Measurements from ENCODE around the gene GPR146. TPM values are rescaled to one million over a fixed set of nuclear protein-coding genes. Genes with fewer than 3 reads are reported as not detected.

GPR146 gene
- total RNA-seq, 3 donors from 2014 or later = 3.5 to 13.0 (median 5.7) TPM

DNA sequence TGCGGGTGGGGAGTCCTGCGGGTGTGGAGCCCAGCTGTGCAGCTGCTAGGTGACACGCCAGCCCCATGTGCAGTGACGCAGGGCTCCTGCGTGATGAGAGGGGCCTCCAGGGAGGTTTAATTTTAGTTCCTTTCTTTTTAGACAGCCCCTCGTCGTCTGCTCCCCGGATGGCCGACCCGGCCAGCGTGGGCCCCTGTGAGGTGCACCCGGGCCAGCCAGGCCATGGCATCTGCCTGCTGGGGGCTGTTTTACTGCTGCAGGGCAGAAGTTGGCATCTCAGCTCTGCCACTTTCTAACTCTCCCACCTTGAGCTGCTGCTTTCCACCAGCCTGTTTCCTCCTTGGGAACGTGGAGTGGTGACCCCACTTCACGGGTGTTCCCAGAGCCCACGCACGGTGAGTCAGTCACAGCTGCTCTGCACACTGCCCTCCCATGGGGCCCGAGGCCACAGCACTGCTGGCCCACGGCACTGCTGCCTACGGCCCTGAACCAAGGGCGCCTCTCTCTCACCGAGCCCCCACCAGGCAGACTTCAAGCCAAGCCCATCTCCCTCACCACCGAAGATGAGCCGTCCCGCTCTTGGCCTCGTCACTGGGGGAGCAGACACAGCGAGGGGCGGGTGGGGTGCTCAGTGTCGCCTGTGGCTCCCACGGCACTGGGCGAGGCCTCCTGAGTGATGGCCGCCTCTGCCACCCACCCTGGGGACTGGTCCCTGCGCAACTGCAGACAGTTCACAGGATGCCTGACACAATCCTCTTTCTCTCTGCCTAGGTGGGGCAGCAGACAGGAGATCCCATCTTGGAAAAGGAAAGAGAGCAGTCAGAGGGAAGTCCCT, 40.1 kb upstream of the GPR146 start:
- ATAC-seq (no peak), DNase-seq (no peak)
- Histone ChIP-seq H3K9me3 (no peaks in the 10 kb centered on the region), H3K4me1 (ENCODE audit: low read depth) (no peaks in the 10 kb centered on the region), H3K4me3 (no peak overlapping the region), H3K36me3 (ENCODE audit: low read depth) (no peaks in the 10 kb centered on the region)
- TF ChIP-seq, protein P1, sequence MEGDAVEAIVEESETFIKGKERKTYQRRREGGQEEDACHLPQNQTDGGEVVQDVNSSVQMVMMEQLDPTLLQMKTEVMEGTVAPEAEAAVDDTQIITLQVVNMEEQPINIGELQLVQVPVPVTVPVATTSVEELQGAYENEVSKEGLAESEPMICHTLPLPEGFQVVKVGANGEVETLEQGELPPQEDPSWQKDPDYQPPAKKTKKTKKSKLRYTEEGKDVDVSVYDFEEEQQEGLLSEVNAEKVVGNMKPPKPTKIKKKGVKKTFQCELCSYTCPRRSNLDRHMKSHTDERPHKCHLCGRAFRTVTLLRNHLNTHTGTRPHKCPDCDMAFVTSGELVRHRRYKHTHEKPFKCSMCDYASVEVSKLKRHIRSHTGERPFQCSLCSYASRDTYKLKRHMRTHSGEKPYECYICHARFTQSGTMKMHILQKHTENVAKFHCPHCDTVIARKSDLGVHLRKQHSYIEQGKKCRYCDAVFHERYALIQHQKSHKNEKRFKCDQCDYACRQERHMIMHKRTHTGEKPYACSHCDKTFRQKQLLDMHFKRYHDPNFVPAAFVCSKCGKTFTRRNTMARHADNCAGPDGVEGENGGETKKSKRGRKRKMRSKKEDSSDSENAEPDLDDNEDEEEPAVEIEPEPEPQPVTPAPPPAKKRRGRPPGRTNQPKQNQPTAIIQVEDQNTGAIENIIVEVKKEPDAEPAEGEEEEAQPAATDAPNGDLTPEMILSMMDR (IDR thresholded peaks at IDR 0.05) = no peak
- intact Hi-C loops (cut with DNase I, micrococcal nuclease) = no loop called here

- no peak for ATAC-seq
- Histone ChIP-seq H3K36me3 (ENCODE audit: low read depth) (no peaks in the 10 kb centered on the region), H3K4me1 (ENCODE audit: low read depth) (no peaks in the 10 kb centered on the region), H3K9me3 (no peaks in the 10 kb centered on the region), H3K4me3 (no peak overlapping the region)
- intact Hi-C loops (cut with DNase I, micrococcal nuclease) = no loop called here
- TF ChIP-seq, protein P1 (IDR thresholded peaks at IDR 0.05) = no peak
- no peak for DNase-seq
Measured at GRCh38 chr7:1005303-1005702, 39.0 kb upstream of the GPR146 start.

GRCh38 chr7:1007901-1008300, 36.4 kb upstream of the GPR146 start:
- no peaks in the 10 kb centered on the region for H3K36me3 ChIP-seq (ENCODE audit: low read depth)
- DNase-seq (peak in 2 of 3 donors; percentile 83 to 84), ATAC-seq (peak; percentile 88)
- H3K9me3 ChIP-seq = no peaks in the 10 kb centered on the region
- TF ChIP-seq, protein P1 (IDR thresholded peaks at IDR 0.05) = no peak
- H3K4me1 ChIP-seq (ENCODE audit: low read depth) = no peaks in the 10 kb centered on the region
- intact Hi-C loops (cut with DNase I, micrococcal nuclease) = no loop called here
- H3K4me3 ChIP-seq = no peak overlapping the region

GRCh38 chr7:1008733-1009363, 35.5 kb upstream of the GPR146 start:
- intact Hi-C loops (cut with DNase I, micrococcal nuclease) = no loop called here
- no peak for DNase-seq
- H3K4me3 ChIP-seq = no peak overlapping the region
- no peaks in the 10 kb centered on the region for H3K36me3 ChIP-seq (ENCODE audit: low read depth)
- no peaks in the 10 kb centered on the region for H3K4me1 ChIP-seq (ENCODE audit: low read depth)
- no peaks in the 10 kb centered on the region for H3K9me3 ChIP-seq
- TF ChIP-seq, protein P1 (IDR thresholded peaks at IDR 0.05) = no peak
- no peak for ATAC-seq

GRCh38 chr7:1009747-1010146, 34.6 kb upstream of the GPR146 start:
- Histone ChIP-seq H3K4me3 (no peak overlapping the region), H3K36me3 (ENCODE audit: low read depth) (no peaks in the 10 kb centered on the region), H3K4me1 (ENCODE audit: low read depth) (no peaks in the 10 kb centered on the region), H3K9me3 (no peaks in the 10 kb centered on the region)
- intact Hi-C loops (cut with DNase I, micrococcal nuclease) = no loop called here
- TF ChIP-seq, protein P1 (IDR thresholded peaks at IDR 0.05) = no peak
- no peak for DNase-seq
- ATAC-seq = no peak
